ENCODE measurements around the gene ACAN.

DNA sequence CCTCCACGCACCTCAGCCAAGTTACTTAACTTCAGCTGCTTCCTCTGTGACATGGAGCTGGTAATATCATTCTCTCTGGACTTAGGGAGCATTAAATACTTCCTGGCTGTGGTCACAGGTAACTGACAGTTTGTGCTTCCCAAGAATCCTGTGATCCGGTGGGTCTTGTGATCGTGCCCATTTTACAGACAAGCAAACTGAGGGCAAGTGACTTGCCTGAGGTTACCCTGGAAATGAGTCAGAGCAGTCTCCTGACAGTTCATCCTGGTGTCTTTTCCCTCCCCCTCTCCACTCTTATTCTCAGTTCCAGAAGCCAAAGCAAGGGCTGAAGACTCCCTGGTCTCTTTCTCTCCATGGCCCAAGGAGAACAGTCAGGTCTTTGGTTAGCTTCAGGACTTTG, 35.9 kb downstream of the ACAN start:
- TF ChIP-seq DPF2 (IDR thresholded peaks at IDR 0.05) (no peak), PML (IDR thresholded peaks at IDR 0.05; ENCODE audit: low read length) (no peak), SMAD1 (IDR thresholded peaks at IDR 0.05; ENCODE audit: low read depth, partially characterized antibody) (no peak), POLR2AphosphoS5 (IDR thresholded peaks at IDR 0.05; ENCODE audit: low read length) (no peak), RAD21 (IDR thresholded peaks at IDR 0.05; ENCODE audit: insufficient read depth, low read depth, low read length) (no peak), YY1 (IDR thresholded peaks at IDR 0.05; ENCODE audit: low read depth, low read length) (no peak), MTA3 (IDR thresholded peaks at IDR 0.05; ENCODE audit: borderline replicate concordance, low read length) (no peak), MXI1 (IDR thresholded peaks at IDR 0.05; ENCODE audit: low read depth, low read length) (no peak), TCF12 (IDR thresholded peaks at IDR 0.05; ENCODE audit: low read depth, low read length) (no peak)
- TF ChIP-seq, protein P1, sequence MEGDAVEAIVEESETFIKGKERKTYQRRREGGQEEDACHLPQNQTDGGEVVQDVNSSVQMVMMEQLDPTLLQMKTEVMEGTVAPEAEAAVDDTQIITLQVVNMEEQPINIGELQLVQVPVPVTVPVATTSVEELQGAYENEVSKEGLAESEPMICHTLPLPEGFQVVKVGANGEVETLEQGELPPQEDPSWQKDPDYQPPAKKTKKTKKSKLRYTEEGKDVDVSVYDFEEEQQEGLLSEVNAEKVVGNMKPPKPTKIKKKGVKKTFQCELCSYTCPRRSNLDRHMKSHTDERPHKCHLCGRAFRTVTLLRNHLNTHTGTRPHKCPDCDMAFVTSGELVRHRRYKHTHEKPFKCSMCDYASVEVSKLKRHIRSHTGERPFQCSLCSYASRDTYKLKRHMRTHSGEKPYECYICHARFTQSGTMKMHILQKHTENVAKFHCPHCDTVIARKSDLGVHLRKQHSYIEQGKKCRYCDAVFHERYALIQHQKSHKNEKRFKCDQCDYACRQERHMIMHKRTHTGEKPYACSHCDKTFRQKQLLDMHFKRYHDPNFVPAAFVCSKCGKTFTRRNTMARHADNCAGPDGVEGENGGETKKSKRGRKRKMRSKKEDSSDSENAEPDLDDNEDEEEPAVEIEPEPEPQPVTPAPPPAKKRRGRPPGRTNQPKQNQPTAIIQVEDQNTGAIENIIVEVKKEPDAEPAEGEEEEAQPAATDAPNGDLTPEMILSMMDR (IDR thresholded peaks at IDR 0.05 in 2 of 3, conservative IDR thresholded peaks at IDR 0.05 in 1 of 3; ENCODE audit: control insufficient read depth in 2 of 3, extremely low read depth in 1 of 3, insufficient read depth in 1 of 3, low read depth in 3 of 3, low read length in 3 of 3) = no peak
- TF ChIP-seq, protein P2, sequence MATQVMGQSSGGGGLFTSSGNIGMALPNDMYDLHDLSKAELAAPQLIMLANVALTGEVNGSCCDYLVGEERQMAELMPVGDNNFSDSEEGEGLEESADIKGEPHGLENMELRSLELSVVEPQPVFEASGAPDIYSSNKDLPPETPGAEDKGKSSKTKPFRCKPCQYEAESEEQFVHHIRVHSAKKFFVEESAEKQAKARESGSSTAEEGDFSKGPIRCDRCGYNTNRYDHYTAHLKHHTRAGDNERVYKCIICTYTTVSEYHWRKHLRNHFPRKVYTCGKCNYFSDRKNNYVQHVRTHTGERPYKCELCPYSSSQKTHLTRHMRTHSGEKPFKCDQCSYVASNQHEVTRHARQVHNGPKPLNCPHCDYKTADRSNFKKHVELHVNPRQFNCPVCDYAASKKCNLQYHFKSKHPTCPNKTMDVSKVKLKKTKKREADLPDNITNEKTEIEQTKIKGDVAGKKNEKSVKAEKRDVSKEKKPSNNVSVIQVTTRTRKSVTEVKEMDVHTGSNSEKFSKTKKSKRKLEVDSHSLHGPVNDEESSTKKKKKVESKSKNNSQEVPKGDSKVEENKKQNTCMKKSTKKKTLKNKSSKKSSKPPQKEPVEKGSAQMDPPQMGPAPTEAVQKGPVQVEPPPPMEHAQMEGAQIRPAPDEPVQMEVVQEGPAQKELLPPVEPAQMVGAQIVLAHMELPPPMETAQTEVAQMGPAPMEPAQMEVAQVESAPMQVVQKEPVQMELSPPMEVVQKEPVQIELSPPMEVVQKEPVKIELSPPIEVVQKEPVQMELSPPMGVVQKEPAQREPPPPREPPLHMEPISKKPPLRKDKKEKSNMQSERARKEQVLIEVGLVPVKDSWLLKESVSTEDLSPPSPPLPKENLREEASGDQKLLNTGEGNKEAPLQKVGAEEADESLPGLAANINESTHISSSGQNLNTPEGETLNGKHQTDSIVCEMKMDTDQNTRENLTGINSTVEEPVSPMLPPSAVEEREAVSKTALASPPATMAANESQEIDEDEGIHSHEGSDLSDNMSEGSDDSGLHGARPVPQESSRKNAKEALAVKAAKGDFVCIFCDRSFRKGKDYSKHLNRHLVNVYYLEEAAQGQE (IDR thresholded peaks at IDR 0.05; ENCODE audit: low read depth, low read length) = no peak
- TF ChIP-seq, protein P3, sequence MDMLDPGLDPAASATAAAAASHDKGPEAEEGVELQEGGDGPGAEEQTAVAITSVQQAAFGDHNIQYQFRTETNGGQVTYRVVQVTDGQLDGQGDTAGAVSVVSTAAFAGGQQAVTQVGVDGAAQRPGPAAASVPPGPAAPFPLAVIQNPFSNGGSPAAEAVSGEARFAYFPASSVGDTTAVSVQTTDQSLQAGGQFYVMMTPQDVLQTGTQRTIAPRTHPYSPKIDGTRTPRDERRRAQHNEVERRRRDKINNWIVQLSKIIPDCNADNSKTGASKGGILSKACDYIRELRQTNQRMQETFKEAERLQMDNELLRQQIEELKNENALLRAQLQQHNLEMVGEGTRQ (IDR thresholded peaks at IDR 0.05; ENCODE audit: borderline replicate concordance, low read depth, low read length) = no peak
- TF ChIP-seq, protein P4, sequence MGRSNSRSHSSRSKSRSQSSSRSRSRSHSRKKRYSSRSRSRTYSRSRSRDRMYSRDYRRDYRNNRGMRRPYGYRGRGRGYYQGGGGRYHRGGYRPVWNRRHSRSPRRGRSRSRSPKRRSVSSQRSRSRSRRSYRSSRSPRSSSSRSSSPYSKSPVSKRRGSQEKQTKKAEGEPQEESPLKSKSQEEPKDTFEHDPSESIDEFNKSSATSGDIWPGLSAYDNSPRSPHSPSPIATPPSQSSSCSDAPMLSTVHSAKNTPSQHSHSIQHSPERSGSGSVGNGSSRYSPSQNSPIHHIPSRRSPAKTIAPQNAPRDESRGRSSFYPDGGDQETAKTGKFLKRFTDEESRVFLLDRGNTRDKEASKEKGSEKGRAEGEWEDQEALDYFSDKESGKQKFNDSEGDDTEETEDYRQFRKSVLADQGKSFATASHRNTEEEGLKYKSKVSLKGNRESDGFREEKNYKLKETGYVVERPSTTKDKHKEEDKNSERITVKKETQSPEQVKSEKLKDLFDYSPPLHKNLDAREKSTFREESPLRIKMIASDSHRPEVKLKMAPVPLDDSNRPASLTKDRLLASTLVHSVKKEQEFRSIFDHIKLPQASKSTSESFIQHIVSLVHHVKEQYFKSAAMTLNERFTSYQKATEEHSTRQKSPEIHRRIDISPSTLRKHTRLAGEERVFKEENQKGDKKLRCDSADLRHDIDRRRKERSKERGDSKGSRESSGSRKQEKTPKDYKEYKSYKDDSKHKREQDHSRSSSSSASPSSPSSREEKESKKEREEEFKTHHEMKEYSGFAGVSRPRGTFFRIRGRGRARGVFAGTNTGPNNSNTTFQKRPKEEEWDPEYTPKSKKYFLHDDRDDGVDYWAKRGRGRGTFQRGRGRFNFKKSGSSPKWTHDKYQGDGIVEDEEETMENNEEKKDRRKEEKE (IDR thresholded peaks at IDR 0.05) = no peak

All from GM12878 (cell line).